Measurements from ENCODE around the gene HIPK2.

Gene HIPK2

DNA sequence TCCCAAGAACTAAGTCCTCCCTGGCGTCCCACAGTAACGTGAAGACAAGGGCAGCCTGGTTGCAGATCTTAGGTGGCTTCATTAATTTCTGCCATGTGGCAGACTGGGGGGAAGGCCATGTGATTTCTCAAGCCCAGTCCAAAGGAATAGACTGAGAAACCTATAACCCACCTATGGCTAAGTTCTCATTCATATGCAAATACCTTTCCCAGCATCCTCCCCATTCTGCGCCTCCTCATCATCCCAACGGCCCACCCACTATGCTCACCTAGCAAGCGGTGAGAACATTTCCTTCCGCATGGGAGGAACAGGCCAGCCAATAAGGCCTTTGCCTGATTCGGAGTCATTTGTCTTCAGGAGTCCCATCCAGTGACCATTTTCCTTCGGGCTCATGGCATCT is 262.5 kb downstream of the HIPK2 start:
- H3K27me3 ChIP-seq (ENCODE audit: control insufficient read depth in 5 of 5, insufficient read depth in 4 of 5, low read length in 5 of 5), result no peaks in the 10 kb centered on the region
- H3K27ac ChIP-seq (ENCODE audit: low read depth, low read length), result no peak overlapping the region
- H3K9me3 ChIP-seq (ENCODE audit: control insufficient read depth in 5 of 5, low read length in 5 of 5), result no peaks in the 10 kb centered on the region
- no peaks in the 10 kb centered on the region for H3K36me3 ChIP-seq (ENCODE audit: control insufficient read depth in 5 of 5, insufficient read depth in 5 of 5, low read length in 5 of 5)
- peaks cover 0 to 7% (median 3%) of the 10 kb centered on the region in 5 donors for H3K4me1 ChIP-seq (ENCODE audit: control insufficient read depth in 5 of 5, insufficient read depth in 5 of 5, low read length in 5 of 5)
- no peak overlapping the region for H3K9ac ChIP-seq (ENCODE audit: low read length in 5 of 5)
- H3K4me3 ChIP-seq (ENCODE audit: low read depth in 1 of 5, low read length in 5 of 5), result no peak overlapping the region

Measured in subcutaneous abdominal adipose tissue (tissue), 5 donors.